HCT116 (cell line): ENCODE results near the gene PCDHGA7. TPM values are rescaled to one million over a fixed set of nuclear protein-coding genes. Genes with fewer than 3 reads are reported as not detected.

Source experiments
- ATAC-seq: fragments of 200-7000 bp; cut with Tn5 transposase; 2 replicates; pipeline ENCODE4 v1.9.1; 2020; ENCODE audit warnings: mild to moderate bottlenecking, moderate library complexity
- BruUV-seq: library from RNA; stranded (reverse); fragments of 400-500 nt; replicated peaks from 2 replicates; lab custom pipeline; 2021; lab: Mats Ljungman, UMichigan
- CTCF ChIA-PET: fragments of 300-600 bp; sonication (Branson Sonifier 250); formaldehyde crosslinking; loops from one replicate; lab custom pipeline; 2021; ENCODE audit warnings: antibody characterized with exemption; lab: Charles Lee
- POLR2A ChIA-PET: fragments of 300-600, 350-600 bp; sonication (Branson Sonifier 250); formaldehyde crosslinking; loops from one replicate; lab custom pipeline; 2021; ENCODE audit warnings: antibody characterized with exemption; lab: Charles Lee
- RAD21 ChIA-PET, 2 experiments: fragments of 300-600 bp; sonication (Branson Sonifier 250); formaldehyde crosslinking; loops; one replicate each; lab custom pipeline; 2023; ENCODE audit warnings: low total read pairs in 2 of 2; ENCODE audit not compliant: uncharacterized antibody in 2 of 2, unreplicated experiment in 2 of 2, low non-redundant PET in 1 of 2; lab: Charles Lee
- DNase-seq: peaks from one replicate; pipeline ENCODE4 v3.0.0-alpha.2; 2010; ENCODE audit warnings: low read depth, low spot score
- H2AFZ ChIP-seq: fragments of 200-600 bp; shearing (Covaris generic), sonication (generic); 2 replicates; pipeline ENCODE4 v1.6.1; 2017; ENCODE audit warnings: low read depth, mixed run types, mixed read lengths, antibody characterized with exemption, low read length; ENCODE audit not compliant: poor library complexity, severe bottlenecking
- H3K27ac ChIP-seq: 2 replicates; pipeline ENCODE4 v1.5.1; 2012; ENCODE audit warnings: low read depth, low read length
- H3K27me3 ChIP-seq: fragments of 200-600 bp; sonication (generic); 2 replicates; pipeline ENCODE4 v1.6.1; 2016; ENCODE audit warnings: mixed run types, low read length, mixed read lengths; ENCODE audit not compliant: insufficient read depth
- H3K36me3 ChIP-seq, 2 experiments: fragments of 200-500 bp in 1 of 2; fragments of 200-600 bp in 1 of 2; sonication (Bioruptor generic) in 1 of 2; sonication (generic) in 1 of 2; 2 replicates each; pipeline versions ENCODE4 v1.5.1 to v1.6.1; 2014 to 2016; ENCODE audit warnings: low read length in 2 of 2, inconsistent platforms in 1 of 2, mixed read lengths in 1 of 2, mixed run types in 1 of 2; ENCODE audit not compliant: insufficient read depth in 2 of 2, control insufficient read depth in 1 of 2
- H3K4me1 ChIP-seq, 2 experiments: fragments of 200-600 bp in 1 of 2; sonication (generic) in 1 of 2; 2 replicates each; pipeline versions ENCODE4 v1.5.1 to v1.6.1; 2012 to 2017; ENCODE audit warnings: low read length in 2 of 2, inconsistent platforms in 1 of 2, mild to moderate bottlenecking in 1 of 2, mixed read lengths in 1 of 2, mixed run types in 1 of 2, moderate library complexity in 1 of 2; ENCODE audit not compliant: insufficient read depth in 2 of 2, control insufficient read depth in 1 of 2
- H3K4me2 ChIP-seq: fragments of 200-600 bp; sonication (generic); 2 replicates; pipeline ENCODE4 v1.6.1; 2017; ENCODE audit warnings: mixed run types, low read length, mixed read lengths
- H3K4me3 ChIP-seq, 2 experiments: fragments of 200-600 bp in 1 of 2; sonication (generic) in 1 of 2; replicated peaks in 1 of 2; 2 replicates each; pipeline ENCODE4 v1.5.1; 2011 to 2016; ENCODE audit warnings: low read length in 2 of 2, control low read depth in 1 of 2, low read depth in 1 of 2, mild to moderate bottlenecking in 1 of 2, mixed read lengths in 1 of 2, mixed run types in 1 of 2
- H3K79me2 ChIP-seq: fragments of 200-600 bp; sonication (generic); 2 replicates; pipeline ENCODE4 v1.6.1; 2017; ENCODE audit warnings: mild to moderate bottlenecking, mixed run types, low read length, moderate library complexity, mixed read lengths; ENCODE audit not compliant: insufficient read depth
- H3K9ac ChIP-seq: fragments of 200-600 bp; sonication (generic); 2 replicates; pipeline ENCODE4 v1.6.1; 2016; ENCODE audit warnings: low read length, mixed read lengths
- H3K9me2 ChIP-seq: fragments of 200-600 bp; sonication (generic), shearing (Covaris generic); 2 replicates; pipeline ENCODE4 v1.6.1; 2017; ENCODE audit warnings: mixed run types, mild to moderate bottlenecking, moderate library complexity; ENCODE audit not compliant: insufficient read depth
- H3K9me3 ChIP-seq, 2 experiments: fragments of 200-500 bp in 1 of 2; fragments of 200-600 bp in 1 of 2; sonication (Bioruptor generic) in 1 of 2; sonication (generic) in 1 of 2; 2 replicates each; pipeline ENCODE4 v1.6.1; 2014 to 2017; ENCODE audit warnings: low read length in 2 of 2, mixed read lengths in 2 of 2, inconsistent platforms in 1 of 2, low read depth in 1 of 2, mild to moderate bottlenecking in 1 of 2, mixed run types in 1 of 2, moderate library complexity in 1 of 2; ENCODE audit not compliant: control insufficient read depth in 1 of 2, insufficient read depth in 1 of 2
- H4K20me1 ChIP-seq: fragments of 200-600 bp; sonication (generic), shearing (Covaris generic); 2 replicates; pipeline ENCODE4 v1.6.1; 2017; ENCODE audit warnings: mixed run types, mild to moderate bottlenecking, moderate library complexity; ENCODE audit not compliant: insufficient read depth
- CBX3 ChIP-seq: IDR thresholded peaks from 2 replicates; pipeline ENCODE4 v1.6.1; 2012; ENCODE audit warnings: low read depth
- CEBPB ChIP-seq: IDR thresholded peaks from 2 replicates; pipeline ENCODE4 v1.6.1; 2012; ENCODE audit warnings: low read depth
- ELF1 ChIP-seq: IDR thresholded peaks from 2 replicates; pipeline ENCODE4 v1.6.1; 2012; ENCODE audit warnings: low read depth, borderline replicate concordance
- EZH2phosphoT487 ChIP-seq: fragments of 200-600 bp; IDR thresholded peaks from 2 replicates; pipeline ENCODE4 v1.6.1; 2018; ENCODE audit warnings: antibody characterized with exemption, borderline replicate concordance
- MAX ChIP-seq: IDR thresholded peaks from 2 replicates; pipeline ENCODE4 v1.6.1; 2012
- REST ChIP-seq: IDR thresholded peaks from 2 replicates; pipeline ENCODE4 v1.6.1; 2012; ENCODE audit warnings: low read depth
- SIN3A ChIP-seq: IDR thresholded peaks from 2 replicates; pipeline ENCODE4 v1.6.1; 2012; ENCODE audit warnings: low read depth
- SRF ChIP-seq: IDR thresholded peaks from 2 replicates; pipeline ENCODE4 v1.6.1; 2012; ENCODE audit warnings: low read depth
- TCF7L2 ChIP-seq: IDR thresholded peaks from 2 replicates; pipeline ENCODE4 v1.7.0; 2011; ENCODE audit warnings: borderline replicate concordance, inconsistent platforms; ENCODE audit not compliant: insufficient read depth, insufficient read length; ENCODE audit errors: extremely low read depth
- YY1 ChIP-seq: IDR thresholded peaks from 2 replicates; pipeline ENCODE4 v1.6.1; 2011; ENCODE audit warnings: low read length, low read depth, moderate library complexity, mild to moderate bottlenecking; ENCODE audit not compliant: insufficient replicate concordance; ENCODE audit errors: extremely low read depth
- intact Hi-C: fragments of 100-400 bp; cut with micrococcal nuclease; formaldehyde crosslinking; loops from 2 replicates; pipeline ENCODE4 v1.10.0; 2022
- total RNA-seq: library from RNA; stranded (reverse); gene quantifications from one replicate; pipeline ENCODE4 v1.2.1, GENCODE V29; 2021; ENCODE audit not compliant: unreplicated experiment
- TF ChIP-seq, protein P1 (sequence below), 3 experiments: fragments of 200-600 bp in 1 of 3; sonication (generic) in 1 of 3; IDR thresholded peaks in 2 of 3; conservative IDR thresholded peaks in 1 of 3; 2 replicates each; pipeline ENCODE4 v1.5.1; 2012 to 2017; ENCODE audit warnings: low read depth in 2 of 3, low read length in 2 of 3, antibody characterized with exemption in 1 of 3, borderline replicate concordance in 1 of 3, control low read depth in 1 of 3, mild to moderate bottlenecking in 1 of 3, mixed read lengths in 1 of 3, mixed run types in 1 of 3, moderate library complexity in 1 of 3; ENCODE audit not compliant: insufficient read depth in 1 of 3

The PCDHGA7 gene
- total RNA-seq, 1 experiment from 2014 or later, result not detected

- intact Hi-C loops, result no loop called here
- H3K79me2 ChIP-seq, result no peaks in the 10 kb centered on the region
- H3K4me1 ChIP-seq, result no peaks in the 10 kb centered on the region
- RAD21 ChIA-PET, result no interaction called here
- no peak overlapping the region for H3K9ac ChIP-seq
- POLR2A ChIA-PET, result no interaction called here
- CTCF ChIA-PET, result no interaction called here
- H3K27me3 ChIP-seq, result no peaks in the 10 kb centered on the region
- H3K9me3 ChIP-seq, result peaks cover 5 to 6% of the 10 kb centered on the region in 2 experiments; a peak in 2 of 4 replicates
- no peak overlapping the region for H2AFZ ChIP-seq
- no peak overlapping the region for H3K27ac ChIP-seq
- H3K36me3 ChIP-seq, result no peaks in the 10 kb centered on the region
- no peak overlapping the region for H3K4me3 ChIP-seq
- ATAC-seq, result no peak
- no TSS peak for BruUV-seq
- no peak for DNase-seq
- no peaks in the 10 kb centered on the region for H4K20me1 ChIP-seq
- no peak for TF ChIP-seq YY1
- TF ChIP-seq EZH2phosphoT487, result no peak
- no peak for TF ChIP-seq SIN3A
- TF ChIP-seq, protein P1, sequence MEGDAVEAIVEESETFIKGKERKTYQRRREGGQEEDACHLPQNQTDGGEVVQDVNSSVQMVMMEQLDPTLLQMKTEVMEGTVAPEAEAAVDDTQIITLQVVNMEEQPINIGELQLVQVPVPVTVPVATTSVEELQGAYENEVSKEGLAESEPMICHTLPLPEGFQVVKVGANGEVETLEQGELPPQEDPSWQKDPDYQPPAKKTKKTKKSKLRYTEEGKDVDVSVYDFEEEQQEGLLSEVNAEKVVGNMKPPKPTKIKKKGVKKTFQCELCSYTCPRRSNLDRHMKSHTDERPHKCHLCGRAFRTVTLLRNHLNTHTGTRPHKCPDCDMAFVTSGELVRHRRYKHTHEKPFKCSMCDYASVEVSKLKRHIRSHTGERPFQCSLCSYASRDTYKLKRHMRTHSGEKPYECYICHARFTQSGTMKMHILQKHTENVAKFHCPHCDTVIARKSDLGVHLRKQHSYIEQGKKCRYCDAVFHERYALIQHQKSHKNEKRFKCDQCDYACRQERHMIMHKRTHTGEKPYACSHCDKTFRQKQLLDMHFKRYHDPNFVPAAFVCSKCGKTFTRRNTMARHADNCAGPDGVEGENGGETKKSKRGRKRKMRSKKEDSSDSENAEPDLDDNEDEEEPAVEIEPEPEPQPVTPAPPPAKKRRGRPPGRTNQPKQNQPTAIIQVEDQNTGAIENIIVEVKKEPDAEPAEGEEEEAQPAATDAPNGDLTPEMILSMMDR (IDR thresholded peaks at IDR 0.05 in 2 of 3, conservative IDR thresholded peaks at IDR 0.05 in 1 of 3; ENCODE audit: borderline replicate concordance in 1 of 3, insufficient read depth in 1 of 3, low read depth in 2 of 3, low read length in 2 of 3), result no peak
- TF ChIP-seq TCF7L2, result no peak
- no peak for TF ChIP-seq CBX3
- TF ChIP-seq CEBPB, result no peak
- no peak for TF ChIP-seq REST
- TF ChIP-seq ELF1, result no peak
- no peak for TF ChIP-seq MAX
- no peak for TF ChIP-seq SRF
- H3K4me2 ChIP-seq, result no peak overlapping the region
- no peaks in the 10 kb centered on the region for H3K9me2 ChIP-seq
Observed at GRCh38 chr5:141362719-141363118, 19.8 kb upstream of the PCDHGA7 start.
